LNCaP clone FGC (cell line): ENCODE measurements around the gene SMOC2.

ENCODE experiments used
- DNase-seq: peaks from one replicate; pipeline ENCODE4 v3.0.0-alpha.2; 2011; ENCODE audit warnings: low read depth
- H3K4me3 ChIP-seq: 2 replicates; pipeline ENCODE4 v1.5.1; 2011; ENCODE audit warnings: mild to moderate bottlenecking, low read depth, low read length, control low read depth
- TF ChIP-seq, protein P1 (sequence below): IDR thresholded peaks from 2 replicates; pipeline ENCODE4 v1.5.1; 2012; ENCODE audit warnings: mild to moderate bottlenecking; ENCODE audit not compliant: control insufficient read depth, insufficient read depth; ENCODE audit errors: extremely low read depth

Gene SMOC2

DNA sequence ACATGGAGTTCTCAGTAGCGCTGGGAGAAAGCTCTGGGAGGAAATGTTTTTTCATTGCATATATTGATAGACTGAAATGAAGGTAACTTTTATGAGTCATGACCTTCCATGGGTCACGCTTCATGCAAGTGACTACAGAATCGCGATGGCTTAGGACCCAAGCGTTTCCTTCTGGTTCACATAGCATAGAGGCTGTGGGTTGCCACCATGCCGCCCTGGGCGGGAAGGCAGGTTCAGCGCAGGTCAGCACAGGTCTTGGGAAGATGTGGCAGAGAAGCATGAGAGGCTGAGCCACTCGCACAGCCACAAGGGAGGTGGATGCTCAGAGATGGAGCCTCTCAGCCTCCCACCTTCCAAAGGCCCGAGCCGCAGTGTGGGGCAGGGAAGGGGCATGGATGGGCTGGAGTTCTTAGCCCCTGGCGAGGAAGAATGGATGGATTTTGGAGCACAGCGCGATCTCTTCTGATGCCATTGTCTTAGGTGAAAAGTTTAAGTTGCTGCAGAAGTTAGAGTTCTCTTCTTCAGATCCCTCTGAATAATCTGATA, 219.5 kb downstream of the SMOC2 start:
- DNase-seq, result no peak
- TF ChIP-seq, protein P1, sequence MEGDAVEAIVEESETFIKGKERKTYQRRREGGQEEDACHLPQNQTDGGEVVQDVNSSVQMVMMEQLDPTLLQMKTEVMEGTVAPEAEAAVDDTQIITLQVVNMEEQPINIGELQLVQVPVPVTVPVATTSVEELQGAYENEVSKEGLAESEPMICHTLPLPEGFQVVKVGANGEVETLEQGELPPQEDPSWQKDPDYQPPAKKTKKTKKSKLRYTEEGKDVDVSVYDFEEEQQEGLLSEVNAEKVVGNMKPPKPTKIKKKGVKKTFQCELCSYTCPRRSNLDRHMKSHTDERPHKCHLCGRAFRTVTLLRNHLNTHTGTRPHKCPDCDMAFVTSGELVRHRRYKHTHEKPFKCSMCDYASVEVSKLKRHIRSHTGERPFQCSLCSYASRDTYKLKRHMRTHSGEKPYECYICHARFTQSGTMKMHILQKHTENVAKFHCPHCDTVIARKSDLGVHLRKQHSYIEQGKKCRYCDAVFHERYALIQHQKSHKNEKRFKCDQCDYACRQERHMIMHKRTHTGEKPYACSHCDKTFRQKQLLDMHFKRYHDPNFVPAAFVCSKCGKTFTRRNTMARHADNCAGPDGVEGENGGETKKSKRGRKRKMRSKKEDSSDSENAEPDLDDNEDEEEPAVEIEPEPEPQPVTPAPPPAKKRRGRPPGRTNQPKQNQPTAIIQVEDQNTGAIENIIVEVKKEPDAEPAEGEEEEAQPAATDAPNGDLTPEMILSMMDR, result no peak
- H3K4me3 ChIP-seq, result no peak overlapping the region

- DNase-seq, result no peak
- TF ChIP-seq, protein P1, result no peak
These were observed 221.4 kb downstream of the SMOC2 start for GRCh38 chr6:168662301-168662936.

DNA sequence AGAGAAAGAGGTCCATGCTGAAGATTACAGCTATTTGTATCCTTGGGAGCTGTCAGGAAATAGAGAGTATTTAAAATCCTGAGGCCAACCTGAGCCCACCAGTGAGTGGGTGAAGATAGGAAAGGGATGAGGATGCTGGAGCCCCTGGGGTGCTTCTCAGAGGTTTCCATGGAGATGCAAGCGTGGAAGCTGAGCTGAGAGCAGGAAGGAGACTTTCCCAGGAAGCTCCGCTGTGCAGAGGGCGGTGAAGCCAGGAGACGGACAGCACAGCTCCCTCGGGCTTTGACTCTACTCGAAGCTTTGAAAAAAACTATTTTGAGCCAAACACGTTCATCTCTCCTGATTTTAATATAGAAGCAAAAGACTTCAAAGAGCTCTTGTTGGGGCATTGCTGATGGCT, 222.1 kb downstream of the SMOC2 start:
- DNase-seq, result no peak
- no peak overlapping the region for H3K4me3 ChIP-seq
- TF ChIP-seq, protein P1, result no peak

More at GRCh38 chr6:168662301-168662936, 221.4 kb downstream of the SMOC2 start:
- no peak overlapping the region for H3K4me3 ChIP-seq

- no peak for DNase-seq
- no peak overlapping the region for H3K4me3 ChIP-seq
- TF ChIP-seq, protein P1, result no peak
These were observed 224.0 kb downstream of the SMOC2 start for GRCh38 chr6:168664956-168665355.

DNA sequence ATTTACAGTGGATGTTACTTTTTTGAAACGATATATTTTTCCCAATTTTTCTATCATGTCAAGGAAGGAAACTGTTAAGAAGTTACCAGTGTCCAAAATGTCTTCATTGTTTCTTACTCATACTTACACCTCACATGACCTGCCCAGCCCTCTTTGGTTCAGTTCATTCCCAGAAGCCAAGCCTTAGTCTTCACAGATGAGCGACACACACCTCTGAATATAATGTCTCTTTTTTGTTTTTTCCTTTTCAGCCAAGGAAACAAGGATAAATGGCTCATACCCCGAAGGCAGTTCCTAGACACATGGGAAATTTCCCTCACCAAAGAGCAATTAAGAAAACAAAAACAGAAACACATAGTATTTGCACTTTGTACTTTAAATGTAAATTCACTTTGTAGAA, 225.2 kb downstream of the SMOC2 start:
- DNase-seq, result no peak
- no peak overlapping the region for H3K4me3 ChIP-seq
- TF ChIP-seq, protein P1, result no peak

DNA sequence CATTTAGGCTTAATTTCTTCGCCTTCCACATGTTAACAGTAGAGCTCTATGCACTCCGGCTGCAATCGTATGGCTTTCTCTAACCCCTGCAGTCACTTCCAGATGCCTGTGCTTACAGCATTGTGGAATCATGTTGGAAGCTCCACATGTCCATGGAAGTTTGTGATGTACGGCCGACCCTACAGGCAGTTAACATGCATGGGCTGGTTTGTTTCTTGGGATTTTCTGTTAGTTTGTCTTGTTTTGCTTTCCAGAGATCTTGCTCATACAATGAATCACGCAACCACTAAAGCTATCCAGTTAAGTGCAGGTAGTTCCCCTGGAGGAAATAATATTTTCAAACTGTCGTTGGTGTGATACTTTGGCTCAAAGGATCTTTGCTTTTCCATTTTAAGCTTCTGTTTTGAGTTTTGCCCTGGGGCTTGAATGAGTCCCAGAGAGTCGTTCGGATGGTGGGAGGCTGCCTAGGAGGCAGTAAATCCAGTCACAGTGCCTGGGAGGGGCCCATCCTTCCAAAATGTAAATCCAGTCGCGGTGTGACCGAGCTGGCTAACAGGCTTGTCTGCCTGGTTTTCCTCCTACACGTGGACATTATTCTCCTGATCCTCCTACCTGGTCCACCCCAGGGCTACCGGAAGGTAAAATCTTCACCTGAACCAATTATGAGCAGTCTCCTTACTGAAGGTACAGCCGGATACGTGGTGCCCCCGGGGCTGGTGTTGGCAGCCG, 225.9 kb downstream of the SMOC2 start:
- TF ChIP-seq, protein P1, result no peak
- DNase-seq, result no peak
- H3K4me3 ChIP-seq, result no peak overlapping the region
